ENCODE results near the gene OTOP2.
"Not testable (repeated sequence)": the region's sequence is repeated elsewhere in the genome, so short reads cannot be mapped to it uniquely, and the experiment has no call there.

Gene OTOP2

GRCh38 chr17:74964988-74965622 is 41.0 kb downstream of the OTOP2 start:
- Histone ChIP-seq H3K4me3 (ENCODE audit: low read depth, low read length) (no peak overlapping the region), H3K27ac (no peak overlapping the region), H3K36me3 (replicated peaks) (no peaks in the 10 kb centered on the region), H3K27me3 (replicated peaks) (no peaks in the 10 kb centered on the region)
- no peak for DNase-seq
- in situ Hi-C loops (cut with HindIII; ENCODE audit: low pct_ligation_motif_present, low sequenced_read_pairs) = no loop called here
- no peak for TF ChIP-seq CTCF (IDR thresholded peaks at IDR 0.05; ENCODE audit: low read depth, low read length, missing control alignments)

- no peak for TF ChIP-seq CTCF (IDR thresholded peaks at IDR 0.05; ENCODE audit: low read depth, low read length, missing control alignments)
- Histone ChIP-seq H3K27me3 (replicated peaks) (peaks cover 14% of the 10 kb centered on the region), H3K27ac (no peak overlapping the region), H3K4me3 (ENCODE audit: low read depth, low read length) (no peak overlapping the region), H3K36me3 (replicated peaks) (no peaks in the 10 kb centered on the region)
- in situ Hi-C loops (cut with HindIII; ENCODE audit: low pct_ligation_motif_present, low sequenced_read_pairs) = no loop called here
- DNase-seq = no peak
Measured at GRCh38 chr17:74968361-74968780, 44.3 kb downstream of the OTOP2 start.

GRCh38 chr17:74969501-74969900 is 45.4 kb downstream of the OTOP2 start:
- H3K27me3 ChIP-seq (replicated peaks) = peaks cover 18% of the 10 kb centered on the region
- in situ Hi-C loops (cut with HindIII; ENCODE audit: low pct_ligation_motif_present, low sequenced_read_pairs) = not testable (repeated sequence)

GRCh38 chr17:74970395-74970794 is 46.3 kb downstream of the OTOP2 start:
- no peak overlapping the region for H3K4me3 ChIP-seq (ENCODE audit: low read depth, low read length)
- no peak overlapping the region for H3K27ac ChIP-seq
- TF ChIP-seq CTCF (IDR thresholded peaks at IDR 0.05; ENCODE audit: low read depth, low read length, missing control alignments) = no peak
- H3K27me3 ChIP-seq (replicated peaks) = peaks cover 18% of the 10 kb centered on the region
- no peaks in the 10 kb centered on the region for H3K36me3 ChIP-seq (replicated peaks)
- in situ Hi-C loops (cut with HindIII; ENCODE audit: low pct_ligation_motif_present, low sequenced_read_pairs) = no loop called here
- no peak for DNase-seq

More at GRCh38 chr17:74969501-74969900, 45.4 kb downstream of the OTOP2 start:
- not testable (repeated sequence) for H3K4me3 ChIP-seq (ENCODE audit: low read depth, low read length); DNase-seq; H3K36me3 ChIP-seq (replicated peaks); H3K27ac ChIP-seq

GRCh38 chr17:74971069-74971841 is 47.2 kb downstream of the OTOP2 start:
- DNase-seq = no peak
- no peak overlapping the region for H3K4me3 ChIP-seq (ENCODE audit: low read depth, low read length)
- H3K27me3 ChIP-seq (replicated peaks) = peaks cover 18% of the 10 kb centered on the region
- H3K27ac ChIP-seq = no peak overlapping the region
- in situ Hi-C loops (cut with HindIII; ENCODE audit: low pct_ligation_motif_present, low sequenced_read_pairs) = no loop called here
- no peak for TF ChIP-seq CTCF (IDR thresholded peaks at IDR 0.05; ENCODE audit: low read depth, low read length, missing control alignments)
- no peaks in the 10 kb centered on the region for H3K36me3 ChIP-seq (replicated peaks)

- no peak overlapping the region for H3K4me3 ChIP-seq (ENCODE audit: low read depth, low read length)
- no peaks in the 10 kb centered on the region for H3K36me3 ChIP-seq (replicated peaks)
- peaks cover 18% of the 10 kb centered on the region for H3K27me3 ChIP-seq (replicated peaks)
- no peak for DNase-seq
- H3K27ac ChIP-seq = no peak overlapping the region
- no peak for TF ChIP-seq CTCF (IDR thresholded peaks at IDR 0.05; ENCODE audit: low read depth, low read length, missing control alignments)
- in situ Hi-C loops (cut with HindIII; ENCODE audit: low pct_ligation_motif_present, low sequenced_read_pairs) = no loop called here
Measured at GRCh38 chr17:74971842-74972106, 47.7 kb downstream of the OTOP2 start.
